GM21528 (cell line): ENCODE data around the gene PARD6G.

ENCODE experiments used
- ATAC-seq: cut with Tn5 transposase; IDR thresholded peaks from one replicate; pipeline ENCODE4 v1.9.1; 2021; ENCODE audit warnings: mild to moderate bottlenecking, moderate library complexity; ENCODE audit not compliant: unreplicated experiment, low FRiP score

Gene PARD6G

GRCh38 chr18:80218341-80219227 lies 28.7 kb downstream of the PARD6G start:
- no peak for ATAC-seq

GRCh38 chr18:80213182-80213581 lies 34.1 kb downstream of the PARD6G start:
- peak; percentile 71 for ATAC-seq

- ATAC-seq: peak; percentile 67
Observed at GRCh38 chr18:80210312-80211083, 36.8 kb downstream of the PARD6G start.

- ATAC-seq: no peak
Observed at GRCh38 chr18:80208620-80209019, 38.7 kb downstream of the PARD6G start.

GRCh38 chr18:80205294-80205693 lies 42.0 kb downstream of the PARD6G start:
- ATAC-seq: no peak

- ATAC-seq: no peak
Observed at GRCh38 chr18:80204142-80204541, 43.2 kb downstream of the PARD6G start.

- ATAC-seq: no peak
Observed at GRCh38 chr18:80203249-80203648, 44.1 kb downstream of the PARD6G start.

GRCh38 chr18:80202264-80202998 lies 44.9 kb downstream of the PARD6G start:
- peak; percentile 92 for ATAC-seq

GRCh38 chr18:80201739-80202138 lies 45.6 kb downstream of the PARD6G start:
- ATAC-seq: peak; percentile 19

GRCh38 chr18:80200932-80201672 lies 46.2 kb downstream of the PARD6G start:
- no peak for ATAC-seq

- no peak for ATAC-seq
Observed at GRCh38 chr18:80200171-80200931, 47.0 kb downstream of the PARD6G start.

- ATAC-seq: no peak
Observed at GRCh38 chr18:80198994-80199748, 48.1 kb downstream of the PARD6G start.

- ATAC-seq: no peak
Observed at GRCh38 chr18:80198391-80198790, 48.9 kb downstream of the PARD6G start.

- ATAC-seq: no peak
Observed at GRCh38 chr18:80197528-80197927, 49.8 kb downstream of the PARD6G start.

- no peak for ATAC-seq
Observed at GRCh38 chr18:80196528-80197320, 50.6 kb downstream of the PARD6G start.

- ATAC-seq: no peak
Observed at GRCh38 chr18:80194874-80195570, 52.3 kb downstream of the PARD6G start.

- no peak for ATAC-seq
Observed at GRCh38 chr18:80193701-80194100, 53.6 kb downstream of the PARD6G start.
